GM21619 (cell line): ENCODE results near the gene RETREG1.
A peak's percentile ranks its signal among the peaks of the same experiment; 100 is the strongest.
"Not testable (repeated sequence)": the region's sequence is repeated elsewhere in the genome, so short reads cannot be mapped to it uniquely, and the experiment has no call there.

Source experiments
- ATAC-seq: cut with Tn5 transposase; IDR thresholded peaks from one replicate; pipeline ENCODE4 v1.9.1; 2021; ENCODE audit not compliant: unreplicated experiment

The RETREG1 gene

GRCh38 chr5:16616536-16617273 is at the start of gene RETREG1:
Gene RETREG1 (minus strand): TSS chr5:16616997. CDS start chr5:16616971, 26 bp downstream.
- ATAC-seq, result peak; percentile 63

- no peak for ATAC-seq
These were observed 49.5 kb upstream of the RETREG1 start for GRCh38 chr5:16666130-16666882.

DNA sequence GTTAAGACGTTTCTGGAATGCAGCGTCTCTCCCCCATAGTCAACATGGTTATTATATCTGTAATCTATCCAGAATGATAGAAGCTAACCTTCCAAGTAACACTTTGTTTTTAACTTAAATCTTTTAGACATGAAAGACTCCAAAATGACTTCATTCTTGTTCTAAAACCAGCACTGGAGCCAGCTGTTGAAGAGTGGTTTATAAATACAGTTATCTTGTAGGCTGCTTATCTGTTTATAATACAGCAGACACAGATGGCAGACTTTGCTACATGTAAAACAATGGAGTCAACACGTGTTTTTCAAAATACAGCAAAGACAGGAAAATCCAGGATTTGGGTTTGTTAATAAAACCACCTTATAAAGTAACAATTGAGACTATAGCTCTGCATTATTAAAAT is 48.8 kb upstream of the RETREG1 start:
- ATAC-seq, result no peak

DNA sequence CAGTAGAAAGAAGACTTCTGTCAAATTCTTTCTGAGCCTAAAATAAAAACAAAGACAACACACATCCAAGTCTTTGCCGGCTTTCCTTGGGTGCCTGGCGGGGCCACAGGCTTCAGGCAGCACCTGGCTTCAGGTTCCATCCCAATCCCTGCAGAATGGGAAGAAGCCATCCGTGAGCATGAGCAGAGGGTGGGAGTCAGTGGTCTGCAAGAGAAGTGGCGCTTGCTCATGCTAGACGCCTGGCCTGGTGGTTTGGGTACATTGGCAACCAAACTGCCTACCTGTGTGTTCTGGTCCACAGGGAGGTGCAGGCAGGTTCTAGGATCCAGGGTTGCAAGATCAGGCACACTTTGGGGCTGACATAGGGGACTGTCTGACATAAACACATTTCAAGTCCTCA is 47.6 kb upstream of the RETREG1 start:
- no peak for ATAC-seq

- no peak for ATAC-seq
These were observed 47.0 kb upstream of the RETREG1 start for GRCh38 chr5:16663840-16664239.

- no peak for ATAC-seq
These were observed 44.9 kb upstream of the RETREG1 start for GRCh38 chr5:16661713-16662112.

GRCh38 chr5:16660982-16661381 is 44.2 kb upstream of the RETREG1 start:
- no peak for ATAC-seq

GRCh38 chr5:16659536-16659935 is 42.7 kb upstream of the RETREG1 start:
- ATAC-seq, result no peak

DNA sequence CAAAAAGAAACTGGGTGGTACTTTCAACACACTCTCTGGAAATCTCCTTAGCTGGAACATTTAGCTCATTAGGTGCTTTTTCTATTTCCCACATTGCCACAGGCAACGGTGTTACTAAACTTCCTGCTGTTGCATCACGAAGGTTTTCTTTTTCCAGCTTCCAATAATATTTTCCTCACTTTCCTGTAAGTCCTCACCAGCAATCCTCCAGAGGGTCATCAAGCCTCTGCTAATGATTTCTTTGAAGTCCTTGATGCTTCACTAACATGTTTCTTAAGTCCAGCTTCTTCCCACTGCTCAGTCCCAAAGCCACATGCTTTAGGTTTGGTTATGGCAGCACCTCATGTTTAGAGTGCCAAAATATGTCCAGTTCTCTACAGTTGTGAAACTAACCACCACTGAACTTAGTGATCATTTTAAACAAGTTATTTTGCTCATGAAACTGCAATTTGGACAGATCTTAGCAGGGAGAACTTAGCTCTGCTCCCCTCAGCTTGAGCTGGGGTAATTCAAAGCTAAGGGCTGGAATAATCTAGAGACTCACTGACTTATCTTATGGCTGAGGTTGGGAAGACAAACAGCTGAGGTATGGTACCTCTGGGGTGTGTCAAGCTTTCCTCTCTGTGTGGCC is 39.9 kb upstream of the RETREG1 start:
- no peak for ATAC-seq

DNA sequence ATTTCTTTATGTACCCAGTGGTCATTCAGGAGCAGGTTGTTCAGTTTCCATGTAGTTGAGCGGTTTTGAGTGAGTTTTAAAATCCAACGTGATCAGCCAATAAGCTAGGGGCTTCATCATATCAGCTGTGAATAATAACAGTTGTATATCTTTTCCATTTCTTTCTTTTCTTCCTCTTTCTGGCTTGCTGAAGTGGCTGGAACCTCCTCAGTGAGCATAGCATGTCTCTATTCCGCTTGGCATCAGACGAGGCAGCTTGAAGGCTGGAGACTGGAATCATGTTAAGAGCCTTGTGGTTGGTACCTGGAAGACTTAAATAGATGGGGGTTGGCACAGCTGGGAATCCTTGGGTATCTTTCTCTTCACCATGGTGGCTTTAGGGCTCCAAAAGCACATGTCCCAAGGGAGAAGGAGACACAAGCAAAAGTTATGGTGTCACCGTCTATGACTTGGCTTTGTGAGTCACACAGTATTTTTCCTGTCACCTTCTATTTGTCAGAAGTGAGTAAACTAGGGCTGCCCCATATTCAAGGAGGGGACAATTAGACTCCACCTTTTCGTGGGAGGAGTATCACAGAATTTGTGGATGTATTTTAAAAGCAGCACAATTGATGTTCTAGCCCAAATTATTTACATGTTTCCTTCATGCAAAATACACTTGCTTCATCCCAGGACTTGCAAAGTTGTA is 38.0 kb upstream of the RETREG1 start:
- ATAC-seq, result no peak

GRCh38 chr5:16648739-16649138 is 31.9 kb upstream of the RETREG1 start:
- not testable (repeated sequence) for ATAC-seq

GRCh38 chr5:16644301-16644889 is 27.6 kb upstream of the RETREG1 start:
- no peak for ATAC-seq

- no peak for ATAC-seq
These were observed 26.1 kb upstream of the RETREG1 start for GRCh38 chr5:16642867-16643266.

GRCh38 chr5:16639206-16639605 is 22.4 kb upstream of the RETREG1 start:
- ATAC-seq, result no peak

- no peak for ATAC-seq
These were observed 11.6 kb upstream of the RETREG1 start for GRCh38 chr5:16628376-16628775.

- ATAC-seq, result peak; percentile 76
These were observed 10.0 kb upstream of the RETREG1 start for GRCh38 chr5:16626696-16627264.

- ATAC-seq, result no peak
These were observed 8.3 kb upstream of the RETREG1 start for GRCh38 chr5:16625096-16625495.

DNA sequence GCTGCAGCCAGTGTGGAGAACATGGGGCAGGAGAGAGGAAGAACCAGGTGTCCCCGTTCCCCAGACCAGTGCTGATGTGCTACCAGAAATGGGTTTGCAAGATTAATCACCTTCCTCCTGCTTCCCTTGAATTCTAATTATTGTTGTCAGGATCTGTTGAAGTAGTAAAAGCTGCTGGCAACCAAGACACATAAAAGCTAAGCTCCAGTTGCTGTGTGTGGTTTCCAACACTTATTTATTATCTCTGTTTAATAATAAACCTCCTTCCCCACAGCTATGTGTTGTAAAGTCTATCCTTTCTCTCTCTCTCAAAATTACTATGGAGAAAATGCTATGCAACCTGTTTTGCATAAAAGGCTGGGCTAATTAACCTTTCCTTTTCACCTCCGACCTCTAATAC is 2.3 kb upstream of the RETREG1 start:
- ATAC-seq, result peak; percentile 26

DNA sequence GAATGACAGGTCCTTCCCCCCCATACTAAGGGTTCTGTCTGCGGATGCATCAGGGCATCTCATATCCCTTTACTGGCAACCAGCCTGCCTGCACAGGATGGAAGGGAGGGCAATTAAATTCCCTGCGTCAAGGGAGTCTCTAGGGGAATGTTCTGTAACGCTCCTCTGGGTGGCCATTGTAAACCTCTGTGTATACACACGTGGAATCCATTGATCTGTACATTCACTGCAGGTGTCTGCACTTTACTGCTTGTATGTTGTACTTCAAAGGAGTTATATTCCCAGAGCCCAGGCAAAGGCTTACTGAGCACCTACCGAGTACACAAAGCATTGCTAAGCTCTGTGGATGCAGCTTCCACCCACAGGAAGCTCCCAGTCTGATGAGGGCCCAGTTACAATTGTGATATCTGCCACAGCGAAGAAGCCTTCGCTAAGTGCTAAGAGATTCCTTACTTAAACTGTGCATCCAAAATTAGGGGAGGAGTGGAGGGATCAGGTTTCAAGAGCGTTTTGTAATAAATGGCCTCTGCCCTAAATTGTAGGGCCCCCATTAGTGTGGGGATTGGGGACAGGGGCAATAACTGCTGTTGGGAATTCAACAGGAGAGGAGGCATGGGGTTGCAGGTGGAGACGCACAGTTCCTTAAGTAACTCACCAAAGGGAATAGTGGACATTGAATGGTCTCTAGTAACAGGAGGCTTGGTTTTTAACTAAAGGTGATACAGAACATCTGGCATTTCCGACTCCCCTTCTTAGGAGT is 1.5 kb upstream of the RETREG1 start:
- ATAC-seq, result no peak
